Stimulated activated memory B cell treated with anti-CD40 and anti-IgM and Interleukin-4, amounts not matched to agents 10 μg/mL and 1 μg/mL and 100 μg/mL, for 72 hours (primary cell): ENCODE results near the gene MUSK.
"Not testable (repeated sequence)": the region's sequence is repeated elsewhere in the genome, so short reads cannot be mapped to it uniquely, and the experiment has no call there.

ENCODE experiments used
- ATAC-seq: fragments of 150-1000 bp; cut with Tn5 transposase; 2 replicates; pipeline ENCODE4 v1.10.0; 2021
- H3K27ac Mint-ChIP-seq: one replicate; pipeline ENCODE4 v1.8.0; 2022; ENCODE audit warnings: mild to moderate bottlenecking, mixed read lengths
- H3K27me3 Mint-ChIP-seq: one replicate; pipeline ENCODE4 v1.8.0; 2022; ENCODE audit warnings: mixed read lengths
- H3K36me3 Mint-ChIP-seq: one replicate; pipeline ENCODE4 v1.8.0; 2022; ENCODE audit warnings: mixed read lengths
- H3K4me1 Mint-ChIP-seq: one replicate; pipeline ENCODE4 v1.8.0; 2022; ENCODE audit warnings: mixed read lengths
- H3K4me3 Mint-ChIP-seq: one replicate; pipeline ENCODE4 v1.8.0; 2022; ENCODE audit warnings: mild to moderate bottlenecking, moderate library complexity, mixed read lengths
- H3K9me3 Mint-ChIP-seq: one replicate; pipeline ENCODE4 v1.8.0; 2022; ENCODE audit warnings: mixed read lengths

The MUSK gene

DNA sequence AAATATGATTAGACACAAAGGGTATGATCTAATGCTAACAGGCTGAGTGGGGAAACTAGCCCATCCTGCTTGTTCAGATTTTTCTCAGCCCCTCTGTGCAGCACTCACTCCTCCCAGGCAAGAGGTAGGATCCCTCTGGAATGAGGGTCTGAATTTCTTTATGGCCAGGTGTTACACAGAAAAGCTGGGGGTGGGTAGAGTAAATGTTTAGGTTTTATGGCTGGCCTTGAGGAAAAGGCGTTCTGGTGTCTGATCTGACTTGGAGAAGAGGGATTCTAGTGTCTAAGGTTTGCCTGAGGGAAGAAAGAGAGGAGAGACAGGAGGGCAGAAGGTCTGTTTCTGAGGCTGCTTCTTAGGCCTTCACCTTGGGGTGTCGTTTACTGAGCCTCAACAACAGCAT, 97.3 kb downstream of the MUSK start:
- Mint-ChIP-seq H3K36me3 (no peaks in the 10 kb centered on the region), H3K4me3 (no peak overlapping the region), H3K27me3 (no peaks in the 10 kb centered on the region), H3K9me3 (no peaks in the 10 kb centered on the region), H3K27ac (no peak overlapping the region), H3K4me1 (no peaks in the 10 kb centered on the region)
- ATAC-seq = no peak

GRCh38 chr9:110767559-110768063, 99.0 kb downstream of the MUSK start:
- H3K27ac Mint-ChIP-seq = no peak overlapping the region
- ATAC-seq = no peak
- H3K9me3 Mint-ChIP-seq = no peaks in the 10 kb centered on the region
- no peak overlapping the region for H3K4me3 Mint-ChIP-seq
- no peaks in the 10 kb centered on the region for H3K36me3 Mint-ChIP-seq
- no peaks in the 10 kb centered on the region for H3K27me3 Mint-ChIP-seq
- H3K4me1 Mint-ChIP-seq = no peaks in the 10 kb centered on the region

- Mint-ChIP-seq H3K36me3 (no peaks in the 10 kb centered on the region), H3K4me1 (no peaks in the 10 kb centered on the region), H3K4me3 (no peak overlapping the region), H3K9me3 (no peaks in the 10 kb centered on the region), H3K27ac (no peak overlapping the region), H3K27me3 (no peaks in the 10 kb centered on the region)
- no peak for ATAC-seq
These were observed 100.3 kb downstream of the MUSK start for GRCh38 chr9:110768886-110769285.

GRCh38 chr9:110769667-110770066, 101.1 kb downstream of the MUSK start:
- H3K4me1 Mint-ChIP-seq = no peaks in the 10 kb centered on the region

DNA sequence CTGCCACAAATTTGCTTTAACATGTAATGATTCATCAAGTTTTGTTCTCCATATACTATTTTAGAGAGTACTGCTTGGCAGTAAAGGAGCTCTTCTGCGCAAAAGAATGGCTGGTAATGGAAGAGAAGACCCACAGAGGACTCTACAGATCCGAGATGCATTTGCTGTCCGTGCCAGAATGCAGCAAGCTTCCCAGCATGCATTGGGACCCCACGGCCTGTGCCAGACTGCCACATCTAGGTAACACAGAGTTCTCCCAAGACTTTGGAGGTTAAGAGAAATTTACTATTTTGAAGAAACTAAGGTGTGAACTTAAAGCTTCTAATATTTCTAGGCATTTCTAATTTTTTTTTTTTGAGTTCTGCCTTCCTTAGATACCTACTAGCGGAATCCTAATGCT, 107.1 kb downstream of the MUSK start:
- H3K27ac Mint-ChIP-seq = no peak overlapping the region
- no peak for ATAC-seq
- H3K9me3 Mint-ChIP-seq = no peaks in the 10 kb centered on the region
- no peaks in the 10 kb centered on the region for H3K27me3 Mint-ChIP-seq
- H3K4me1 Mint-ChIP-seq = no peaks in the 10 kb centered on the region
- H3K36me3 Mint-ChIP-seq = no peaks in the 10 kb centered on the region
- H3K4me3 Mint-ChIP-seq = no peak overlapping the region

More at GRCh38 chr9:110769667-110770066, 101.1 kb downstream of the MUSK start:
- no peaks in the 10 kb centered on the region for H3K27me3 Mint-ChIP-seq
- no peak for ATAC-seq
- H3K36me3 Mint-ChIP-seq = no peaks in the 10 kb centered on the region
- H3K27ac Mint-ChIP-seq = no peak overlapping the region
- no peaks in the 10 kb centered on the region for H3K9me3 Mint-ChIP-seq
- no peak overlapping the region for H3K4me3 Mint-ChIP-seq

- Mint-ChIP-seq H3K27me3 (no peaks in the 10 kb centered on the region), H3K4me1 (no peaks in the 10 kb centered on the region), H3K9me3 (no peaks in the 10 kb centered on the region), H3K27ac (no peak overlapping the region), H3K36me3 (no peaks in the 10 kb centered on the region), H3K4me3 (no peak overlapping the region)
- no peak for ATAC-seq
These were observed 107.6 kb downstream of the MUSK start for GRCh38 chr9:110776221-110776620.

DNA sequence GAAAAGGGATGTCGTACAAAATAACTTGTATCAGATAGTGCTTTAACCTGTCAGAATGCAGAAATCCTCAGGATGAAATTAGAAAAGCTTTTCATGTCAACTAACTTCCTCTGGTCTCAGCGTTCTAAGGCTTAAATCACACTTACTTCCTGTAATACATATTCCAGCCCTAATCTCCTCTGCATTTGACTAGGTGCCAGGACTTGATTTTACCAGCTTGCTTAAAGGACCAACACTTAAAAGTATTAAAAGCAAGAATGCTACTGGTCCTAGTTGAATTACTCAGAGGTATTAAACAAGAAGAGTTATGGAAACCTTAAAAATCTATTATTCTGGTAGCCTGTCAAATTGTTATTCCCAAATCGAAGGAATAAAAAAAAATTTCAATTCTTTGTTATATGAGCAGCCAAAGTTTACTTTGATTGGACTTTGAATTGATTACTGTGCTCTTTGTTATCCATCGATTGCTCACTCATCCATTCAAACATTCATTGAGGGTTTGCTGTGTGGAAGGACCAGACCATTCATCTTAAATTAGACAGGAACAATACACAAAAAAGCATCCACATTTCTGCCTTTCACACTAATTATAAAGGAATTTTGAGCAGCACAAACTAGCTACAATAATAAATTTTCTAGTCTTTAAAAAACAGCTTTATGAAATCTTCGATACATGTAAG, 108.7 kb downstream of the MUSK start:
- H3K4me3 Mint-ChIP-seq = no peak overlapping the region
- no peaks in the 10 kb centered on the region for H3K4me1 Mint-ChIP-seq
- no peaks in the 10 kb centered on the region for H3K9me3 Mint-ChIP-seq
- H3K36me3 Mint-ChIP-seq = no peaks in the 10 kb centered on the region
- no peaks in the 10 kb centered on the region for H3K27me3 Mint-ChIP-seq
- ATAC-seq = no peak
- H3K27ac Mint-ChIP-seq = no peak overlapping the region

- Mint-ChIP-seq H3K27ac (no peak overlapping the region), H3K9me3 (no peaks in the 10 kb centered on the region), H3K4me1 (no peaks in the 10 kb centered on the region), H3K4me3 (no peak overlapping the region), H3K36me3 (no peaks in the 10 kb centered on the region), H3K27me3 (no peaks in the 10 kb centered on the region)
- no peak for ATAC-seq
These were observed 109.3 kb downstream of the MUSK start for GRCh38 chr9:110777876-110778215.

DNA sequence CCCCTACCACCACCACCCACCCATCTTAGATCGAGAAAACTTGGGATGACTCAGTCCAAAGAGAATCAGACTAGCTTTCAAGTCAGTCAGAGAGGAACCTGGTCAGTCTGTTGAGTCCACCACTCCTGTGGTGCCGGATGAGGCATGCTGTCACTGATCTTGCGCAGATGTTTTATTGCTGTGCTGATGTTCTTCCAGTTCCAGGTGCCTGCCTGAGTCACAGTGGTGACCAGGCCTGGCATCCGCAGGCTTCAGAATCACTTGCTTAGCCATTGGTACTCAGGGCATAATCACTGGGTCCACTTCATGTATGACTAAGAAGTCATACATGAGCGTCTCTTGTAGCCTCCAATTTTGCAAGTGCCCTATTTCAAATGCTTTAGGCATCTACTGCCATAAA, 114.1 kb downstream of the MUSK start:
- H3K9me3 Mint-ChIP-seq = no peaks in the 10 kb centered on the region
- H3K27ac Mint-ChIP-seq = no peak overlapping the region
- H3K27me3 Mint-ChIP-seq = no peaks in the 10 kb centered on the region
- H3K4me3 Mint-ChIP-seq = no peak overlapping the region
- no peak for ATAC-seq
- H3K36me3 Mint-ChIP-seq = no peaks in the 10 kb centered on the region
- H3K4me1 Mint-ChIP-seq = no peaks in the 10 kb centered on the region

DNA sequence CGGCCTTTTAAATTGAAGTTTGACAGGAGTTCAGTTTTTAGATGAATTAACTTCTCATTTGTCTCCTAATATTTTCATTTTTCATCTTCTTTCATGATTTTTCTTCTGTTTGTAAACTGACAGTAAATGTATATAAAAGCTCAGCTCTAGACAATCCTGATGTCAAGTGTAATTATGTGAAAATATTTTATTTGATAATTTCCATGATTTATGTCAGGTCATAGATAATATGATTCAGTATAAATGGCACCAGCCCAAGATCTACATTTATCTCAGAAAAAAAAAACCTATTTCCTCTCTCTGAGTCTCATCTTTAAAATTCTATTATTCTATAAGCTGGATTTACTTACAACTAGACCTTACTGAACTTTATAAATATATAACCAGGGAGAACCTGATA, 115.7 kb downstream of the MUSK start:
- H3K4me3 Mint-ChIP-seq = no peak overlapping the region
- H3K9me3 Mint-ChIP-seq = no peaks in the 10 kb centered on the region
- H3K4me1 Mint-ChIP-seq = no peaks in the 10 kb centered on the region
- H3K27me3 Mint-ChIP-seq = no peaks in the 10 kb centered on the region
- no peaks in the 10 kb centered on the region for H3K36me3 Mint-ChIP-seq
- no peak overlapping the region for H3K27ac Mint-ChIP-seq
- ATAC-seq = no peak

DNA sequence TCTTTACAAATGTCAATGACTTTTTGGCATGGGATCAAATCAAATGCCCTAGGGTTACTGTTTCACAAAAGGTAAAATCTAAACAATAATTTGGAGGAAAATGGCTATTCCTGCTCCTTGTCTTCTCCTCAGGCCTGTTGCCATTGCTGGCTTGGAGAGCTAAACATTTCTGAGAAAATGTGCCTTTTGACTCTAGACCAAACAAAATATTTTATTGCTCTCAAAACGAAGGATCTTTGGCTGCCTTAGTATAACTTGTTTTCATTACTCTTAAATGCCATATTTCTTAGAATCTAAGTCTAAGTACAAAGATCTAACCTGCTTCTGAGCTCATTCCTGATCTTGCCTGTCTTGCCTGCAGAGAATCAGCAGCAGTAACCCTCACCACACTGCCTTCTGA, 116.6 kb downstream of the MUSK start:
- Mint-ChIP-seq H3K9me3 (no peaks in the 10 kb centered on the region), H3K27me3 (no peaks in the 10 kb centered on the region), H3K4me3 (no peak overlapping the region), H3K4me1 (no peaks in the 10 kb centered on the region), H3K27ac (no peak overlapping the region), H3K36me3 (no peaks in the 10 kb centered on the region)
- no peak for ATAC-seq

DNA sequence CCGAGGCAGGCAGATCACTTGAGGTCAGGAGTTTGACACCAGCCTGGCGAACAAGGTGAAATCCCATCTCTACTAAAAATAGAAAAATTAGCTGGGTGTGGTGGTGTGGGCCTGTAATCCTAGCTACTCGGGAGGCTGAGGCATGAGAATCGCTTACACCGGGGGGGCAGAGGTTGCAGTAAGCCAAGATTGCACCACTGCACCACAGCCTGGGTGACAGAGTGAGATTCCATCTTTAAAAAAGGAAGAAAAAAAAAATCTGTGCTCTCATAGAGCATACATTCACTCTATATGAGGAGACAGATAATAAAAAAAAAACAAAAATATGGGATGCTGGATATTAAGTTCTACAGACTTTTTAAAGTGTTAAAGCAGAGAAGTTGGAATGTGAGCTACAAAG, 119.8 kb downstream of the MUSK start:
- H3K36me3 Mint-ChIP-seq, H3K4me1 Mint-ChIP-seq, ATAC-seq, H3K27me3 Mint-ChIP-seq, H3K9me3 Mint-ChIP-seq, H3K4me3 Mint-ChIP-seq, H3K27ac Mint-ChIP-seq: not testable (repeated sequence)

GRCh38 chr9:110788871-110789270, 120.3 kb downstream of the MUSK start:
- Mint-ChIP-seq H3K4me1 (no peaks in the 10 kb centered on the region), H3K27me3 (no peaks in the 10 kb centered on the region), H3K27ac (no peak overlapping the region), H3K36me3 (no peaks in the 10 kb centered on the region), H3K9me3 (no peaks in the 10 kb centered on the region), H3K4me3 (no peak overlapping the region)
- ATAC-seq = no peak

GRCh38 chr9:110797611-110798010, 129.0 kb downstream of the MUSK start:
- Mint-ChIP-seq H3K36me3 (no peaks in the 10 kb centered on the region), H3K4me1 (no peaks in the 10 kb centered on the region), H3K4me3 (no peak overlapping the region), H3K27me3 (no peaks in the 10 kb centered on the region), H3K9me3 (no peaks in the 10 kb centered on the region), H3K27ac (no peak overlapping the region)
- no peak for ATAC-seq

- no peak overlapping the region for H3K27ac Mint-ChIP-seq
These were observed 130.8 kb downstream of the MUSK start for GRCh38 chr9:110799396-110799795.

GRCh38 chr9:110801426-110801825, 132.8 kb downstream of the MUSK start:
- ATAC-seq = no peak
- no peak overlapping the region for H3K27ac Mint-ChIP-seq
- H3K36me3 Mint-ChIP-seq = no peaks in the 10 kb centered on the region
- H3K4me3 Mint-ChIP-seq = no peak overlapping the region
- no peaks in the 10 kb centered on the region for H3K27me3 Mint-ChIP-seq
- peaks cover 5% of the 10 kb centered on the region for H3K9me3 Mint-ChIP-seq
- H3K4me1 Mint-ChIP-seq = no peaks in the 10 kb centered on the region

More at GRCh38 chr9:110799396-110799795, 130.8 kb downstream of the MUSK start:
- H3K36me3 Mint-ChIP-seq = no peaks in the 10 kb centered on the region
- H3K4me1 Mint-ChIP-seq = no peaks in the 10 kb centered on the region
- no peak overlapping the region for H3K4me3 Mint-ChIP-seq
- H3K9me3 Mint-ChIP-seq = no peaks in the 10 kb centered on the region
- ATAC-seq = no peak
- no peaks in the 10 kb centered on the region for H3K27me3 Mint-ChIP-seq
